GM18508 (cell line): ENCODE results near the gene MEGF10.

Experiments used
- ATAC-seq: cut with Tn5 transposase; IDR thresholded peaks from one replicate; pipeline ENCODE4 v1.9.1; 2021; ENCODE audit warnings: moderate number of reproducible peaks; ENCODE audit not compliant: insufficient read depth, unreplicated experiment

MEGF10 gene

GRCh38 chr5:127506616-127507015 is 216.0 kb downstream of the MEGF10 start:
- ATAC-seq = no peak

- no peak for ATAC-seq
Observed at GRCh38 chr5:127508644-127509373, 218.2 kb downstream of the MEGF10 start.
